Mesendoderm (in vitro differentiated cells): Measurements from ENCODE around the gene ATP6V1F.

Source experiments
- DNase-seq: peaks from one replicate; pipeline ENCODE4 v3.0.0; 2013
- H2AK5ac ChIP-seq: 2 replicates; pipeline ENCODE4 v1.6.1; 2013; ENCODE audit warnings: low read length, inconsistent platforms
- H2BK120ac ChIP-seq: 2 replicates; pipeline ENCODE4 v1.6.1; 2013; ENCODE audit warnings: low read depth, mild to moderate bottlenecking, low read length, moderate library complexity, mixed read lengths
- H2BK15ac ChIP-seq: replicated peaks from 2 replicates; pipeline ENCODE4 v1.6.1; 2013; ENCODE audit warnings: low read depth, mild to moderate bottlenecking, moderate library complexity
- H2BK5ac ChIP-seq: 2 replicates; pipeline ENCODE4 v1.6.1; 2013; ENCODE audit warnings: low read length, inconsistent platforms
- H3K18ac ChIP-seq: 2 replicates; pipeline ENCODE4 v1.6.1; 2013; ENCODE audit warnings: mild to moderate bottlenecking, low read length, mixed read lengths
- H3K23ac ChIP-seq: one replicate; pipeline ENCODE4 v1.6.1; 2013; ENCODE audit warnings: low read length
- H3K27ac ChIP-seq: 2 replicates; pipeline ENCODE4 v1.5.1; 2013; ENCODE audit warnings: low read depth, mild to moderate bottlenecking, inconsistent platforms, low read length, moderate library complexity
- H3K27me3 ChIP-seq: 2 replicates; pipeline ENCODE4 v1.6.1; 2013; ENCODE audit warnings: low read length, control low read depth, mild to moderate bottlenecking, inconsistent platforms; ENCODE audit not compliant: insufficient read depth, poor library complexity
- H3K36me3 ChIP-seq: 2 replicates; pipeline ENCODE4 v1.6.1; 2013; ENCODE audit warnings: low read length, inconsistent platforms; ENCODE audit not compliant: control insufficient read depth, insufficient read depth
- H3K4ac ChIP-seq: one replicate; pipeline ENCODE4 v1.6.1; 2013; ENCODE audit warnings: low read depth, mild to moderate bottlenecking, low read length, moderate library complexity
- H3K4me1 ChIP-seq: 2 replicates; pipeline ENCODE4 v1.6.1; 2013; ENCODE audit warnings: low read depth, low read length, inconsistent platforms; ENCODE audit not compliant: control insufficient read depth
- H3K4me2 ChIP-seq: 2 replicates; pipeline ENCODE4 v1.6.1; 2013; ENCODE audit warnings: low read length
- H3K4me3 ChIP-seq: 2 replicates; pipeline ENCODE4 v1.5.1; 2013; ENCODE audit warnings: mild to moderate bottlenecking, low read length
- H3K56ac ChIP-seq: one replicate; pipeline ENCODE4 v1.6.1; 2013; ENCODE audit warnings: low read length
- H3K79me1 ChIP-seq: 2 replicates; pipeline ENCODE4 v1.6.1; 2013; ENCODE audit warnings: low read length, inconsistent platforms
- H3K79me2 ChIP-seq: 2 replicates; pipeline ENCODE4 v1.6.1; 2013; ENCODE audit warnings: mild to moderate bottlenecking, low read length; ENCODE audit not compliant: control insufficient read depth, insufficient read depth
- H3K9ac ChIP-seq: 2 replicates; pipeline ENCODE4 v1.6.1; 2013; ENCODE audit warnings: low read length, inconsistent platforms
- H4K5ac ChIP-seq: one replicate; pipeline ENCODE4 v1.6.1; 2013; ENCODE audit warnings: low read length
- H4K8ac ChIP-seq: one replicate; pipeline ENCODE4 v1.6.1; 2013; ENCODE audit warnings: low read depth, mild to moderate bottlenecking, control low read depth, low read length, moderate library complexity
- WGBS: extraction: QIAGEN DNeasy Blood & Tissue Kit; methylation state at CpG from one replicate; pipeline ENCODE4 v1.1.7; 2013; ENCODE audit warnings: low lambda C conversion rate, missing lambda C conversion rate; ENCODE audit not compliant: insufficient coverage; ENCODE audit errors: extremely low coverage; 5-methylcytosine and 5-hydroxymethylcytosine counted together

Gene ATP6V1F

DNA sequence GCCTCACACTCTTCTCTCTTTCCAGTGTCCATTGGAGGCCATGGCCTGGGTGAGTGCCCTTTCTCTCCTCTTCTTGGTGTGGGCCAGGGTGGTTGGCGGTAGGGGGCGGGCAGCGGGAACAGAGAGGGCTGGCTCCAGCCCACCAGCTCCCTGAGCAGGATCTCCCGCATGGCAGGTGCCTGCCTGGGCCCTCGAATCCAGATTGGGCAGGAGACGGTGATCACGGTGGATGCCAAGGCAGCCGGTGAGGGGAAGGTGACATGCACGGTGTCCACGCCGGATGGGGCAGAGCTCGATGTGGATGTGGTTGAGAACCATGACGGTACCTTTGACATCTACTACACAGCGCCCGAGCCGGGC is 13.5 kb upstream of the ATP6V1F start:
- H3K36me3 ChIP-seq = peaks cover 21% of the 10 kb centered on the region
- H4K8ac ChIP-seq = no peak overlapping the region
- no peaks in the 10 kb centered on the region for H3K79me1 ChIP-seq
- no peak overlapping the region for H3K27ac ChIP-seq
- no peak overlapping the region for H3K4me2 ChIP-seq
- WGBS = no CpG with 5 or more reads among the region's 16 CpGs
- H3K27me3 ChIP-seq = no peaks in the 10 kb centered on the region
- no peak overlapping the region for H3K56ac ChIP-seq
- H3K4me1 ChIP-seq = no peaks in the 10 kb centered on the region
- H3K79me2 ChIP-seq = no peaks in the 10 kb centered on the region
- H2BK120ac ChIP-seq = no peak overlapping the region
- H3K9ac ChIP-seq = no peak overlapping the region
- no peak overlapping the region for H3K4me3 ChIP-seq
- no peak overlapping the region for H2BK15ac ChIP-seq
- H2AK5ac ChIP-seq = no peak overlapping the region
- no peak overlapping the region for H3K23ac ChIP-seq
- no peak overlapping the region for H3K4ac ChIP-seq
- no peak overlapping the region for H2BK5ac ChIP-seq
- no peak for DNase-seq
- no peak overlapping the region for H4K5ac ChIP-seq
- H3K18ac ChIP-seq = no peak overlapping the region

DNA sequence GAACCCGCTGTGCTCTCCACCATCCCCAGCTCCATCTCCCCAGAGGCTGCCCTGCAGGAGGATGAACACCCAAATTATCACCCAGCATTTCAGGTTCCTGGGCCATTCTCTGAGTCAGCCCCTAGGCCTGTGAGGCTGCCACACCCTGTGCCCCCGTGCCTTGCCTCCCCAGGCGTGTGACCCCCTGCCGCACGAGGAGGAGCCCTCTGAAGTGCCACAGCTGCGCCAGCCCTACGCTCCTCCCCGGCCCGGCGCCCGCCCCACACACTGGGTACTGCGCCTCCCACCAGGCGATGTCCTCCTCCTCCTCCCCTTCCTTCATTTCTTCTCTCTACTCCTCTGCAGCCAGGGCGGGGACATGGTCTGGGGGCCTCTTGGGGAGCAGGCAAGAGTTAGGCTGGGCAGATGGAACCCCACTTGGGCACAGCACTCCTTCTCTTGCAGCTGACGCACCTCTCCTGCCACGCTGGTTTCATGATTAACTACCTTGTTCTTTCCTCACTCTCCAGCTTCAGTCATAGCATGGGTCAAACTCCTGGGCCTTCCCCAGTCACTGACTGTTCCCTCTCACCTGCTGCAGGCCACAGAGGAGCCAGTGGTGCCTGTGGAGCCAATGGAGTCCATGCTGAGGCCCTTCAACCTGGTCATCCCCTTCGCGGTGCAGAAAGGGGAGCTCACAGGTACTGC is 12.7 kb upstream of the ATP6V1F start:
- Histone ChIP-seq H3K27ac (no peak overlapping the region), H2AK5ac (no peak overlapping the region), H3K4me2 (no peak overlapping the region), H2BK5ac (no peak overlapping the region), H2BK120ac (no peak overlapping the region), H3K9ac (no peak overlapping the region), H3K23ac (no peak overlapping the region), H3K4me1 (no peaks in the 10 kb centered on the region), H3K4ac (no peak overlapping the region), H3K27me3 (no peaks in the 10 kb centered on the region), H4K8ac (no peak overlapping the region), H2BK15ac (no peak overlapping the region), H3K79me1 (no peaks in the 10 kb centered on the region), H3K4me3 (no peak overlapping the region), H4K5ac (no peak overlapping the region), H3K36me3 (peaks cover 21% of the 10 kb centered on the region), H3K79me2 (no peaks in the 10 kb centered on the region), H3K56ac (no peak overlapping the region), H3K18ac (no peak overlapping the region)
- whole genome bisulfite sequencing = no CpG with 5 or more reads among the region's 18 CpGs
- DNase-seq = no peak

DNA sequence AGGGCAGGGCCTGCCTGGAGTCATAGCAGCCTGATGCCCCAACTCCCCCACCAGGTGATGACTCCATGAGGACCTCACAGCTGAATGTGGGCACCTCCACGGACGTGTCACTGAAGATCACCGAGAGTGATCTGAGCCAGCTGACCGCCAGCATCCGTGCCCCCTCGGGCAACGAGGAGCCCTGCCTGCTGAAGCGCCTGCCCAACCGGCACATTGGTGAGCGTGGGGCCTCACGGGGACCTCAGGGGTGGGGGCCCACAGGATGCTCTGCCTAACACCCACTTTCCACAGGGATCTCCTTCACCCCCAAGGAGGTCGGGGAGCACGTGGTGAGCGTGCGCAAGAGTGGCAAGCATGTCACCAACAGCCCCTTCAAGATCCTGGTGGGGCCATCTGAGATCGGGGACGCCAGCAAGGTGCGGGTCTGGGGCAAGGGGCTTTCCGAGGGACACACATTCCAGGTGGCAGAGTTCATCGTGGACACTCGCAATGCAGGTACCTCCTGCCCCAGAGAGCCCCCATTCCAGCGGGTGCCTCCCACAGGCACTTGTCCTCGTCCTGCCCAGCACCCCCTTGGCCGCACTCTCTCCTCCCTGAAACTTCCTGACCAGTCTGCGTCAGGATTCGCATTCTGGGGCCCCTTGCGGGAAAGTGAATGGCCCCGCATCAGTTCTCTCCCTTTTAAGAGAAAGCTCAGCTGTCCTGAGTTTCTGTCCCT is 10.0 kb upstream of the ATP6V1F start:
- Histone ChIP-seq H2BK120ac (no peak overlapping the region), H3K4me2 (no peak overlapping the region), H2BK5ac (no peak overlapping the region), H3K27me3 (no peaks in the 10 kb centered on the region), H3K23ac (no peak overlapping the region), H3K4me3 (no peak overlapping the region), H3K79me1 (no peaks in the 10 kb centered on the region), H3K56ac (no peak overlapping the region), H3K4ac (no peak overlapping the region), H3K4me1 (no peaks in the 10 kb centered on the region), H3K27ac (no peak overlapping the region), H4K5ac (no peak overlapping the region), H4K8ac (no peak overlapping the region), H2BK15ac (no peak overlapping the region), H2AK5ac (no peak overlapping the region), H3K18ac (no peak overlapping the region), H3K9ac (no peak overlapping the region), H3K79me2 (no peaks in the 10 kb centered on the region), H3K36me3 (peaks cover 25% of the 10 kb centered on the region)
- DNase-seq = no peak
- no CpG with 5 or more reads among the region's 28 CpGs for WGBS

DNA sequence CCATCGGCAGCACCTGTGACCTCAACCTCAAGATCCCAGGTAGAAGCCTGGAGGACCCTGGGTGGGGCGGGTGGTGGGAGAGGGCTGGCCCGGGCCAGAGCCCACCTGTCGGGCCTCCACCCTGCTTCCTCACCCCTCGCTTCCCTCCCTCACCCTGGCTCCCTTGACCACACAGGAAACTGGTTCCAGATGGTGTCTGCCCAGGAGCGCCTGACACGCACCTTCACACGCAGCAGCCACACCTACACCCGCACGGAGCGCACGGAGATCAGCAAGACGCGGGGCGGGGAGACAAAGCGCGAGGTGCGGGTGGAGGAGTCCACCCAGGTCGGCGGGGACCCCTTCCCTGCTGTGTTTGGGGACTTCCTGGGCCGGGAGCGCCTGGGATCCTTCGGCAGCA is 8.9 kb upstream of the ATP6V1F start:
- no peak overlapping the region for H3K9ac ChIP-seq
- no peaks in the 10 kb centered on the region for H3K4me1 ChIP-seq
- no peak overlapping the region for H3K18ac ChIP-seq
- no peaks in the 10 kb centered on the region for H3K27me3 ChIP-seq
- no peaks in the 10 kb centered on the region for H3K79me1 ChIP-seq
- H2BK15ac ChIP-seq = no peak overlapping the region
- no peak overlapping the region for H2BK120ac ChIP-seq
- no peak overlapping the region for H2AK5ac ChIP-seq
- no peak for DNase-seq
- no peak overlapping the region for H3K4ac ChIP-seq
- no peak overlapping the region for H3K4me2 ChIP-seq
- WGBS = no CpG with 5 or more reads among the region's 23 CpGs
- no peak overlapping the region for H3K56ac ChIP-seq
- H4K5ac ChIP-seq = no peak overlapping the region
- H3K23ac ChIP-seq = no peak overlapping the region
- H3K79me2 ChIP-seq = no peaks in the 10 kb centered on the region
- H3K4me3 ChIP-seq = no peak overlapping the region
- H3K27ac ChIP-seq = no peak overlapping the region
- no peak overlapping the region for H2BK5ac ChIP-seq
- no peak overlapping the region for H4K8ac ChIP-seq
- peaks cover 24% of the 10 kb centered on the region for H3K36me3 ChIP-seq

DNA sequence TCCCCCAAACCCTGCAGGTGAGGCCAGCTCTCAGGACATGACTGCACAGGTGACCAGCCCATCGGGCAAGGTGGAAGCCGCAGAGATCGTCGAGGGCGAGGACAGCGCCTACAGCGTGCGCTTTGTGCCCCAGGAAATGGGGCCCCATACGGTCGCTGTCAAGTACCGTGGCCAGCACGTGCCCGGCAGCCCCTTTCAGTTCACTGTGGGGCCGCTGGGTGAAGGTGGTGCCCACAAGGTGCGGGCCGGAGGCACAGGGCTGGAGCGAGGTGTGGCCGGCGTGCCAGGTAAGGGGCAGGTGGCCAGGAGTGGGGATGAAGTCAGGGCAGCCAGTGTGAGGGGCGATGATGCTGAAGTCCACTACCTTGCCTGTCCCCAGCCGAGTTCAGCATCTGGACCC is 8.3 kb upstream of the ATP6V1F start:
- Histone ChIP-seq H3K4me3 (no peak overlapping the region), H2AK5ac (no peak overlapping the region), H4K5ac (no peak overlapping the region), H3K4me1 (no peaks in the 10 kb centered on the region), H2BK5ac (no peak overlapping the region), H3K18ac (no peak overlapping the region), H3K4ac (no peak overlapping the region), H3K79me1 (no peaks in the 10 kb centered on the region), H3K23ac (no peak overlapping the region), H3K9ac (no peak overlapping the region), H3K56ac (no peak overlapping the region), H3K27ac (no peak overlapping the region), H3K27me3 (no peaks in the 10 kb centered on the region), H4K8ac (no peak overlapping the region), H2BK120ac (no peak overlapping the region), H3K36me3 (peaks cover 24% of the 10 kb centered on the region), H2BK15ac (no peak overlapping the region), H3K4me2 (no peak overlapping the region), H3K79me2 (no peaks in the 10 kb centered on the region)
- DNase-seq = no peak
- no CpG with 5 or more reads among the region's 21 CpGs for WGBS

DNA sequence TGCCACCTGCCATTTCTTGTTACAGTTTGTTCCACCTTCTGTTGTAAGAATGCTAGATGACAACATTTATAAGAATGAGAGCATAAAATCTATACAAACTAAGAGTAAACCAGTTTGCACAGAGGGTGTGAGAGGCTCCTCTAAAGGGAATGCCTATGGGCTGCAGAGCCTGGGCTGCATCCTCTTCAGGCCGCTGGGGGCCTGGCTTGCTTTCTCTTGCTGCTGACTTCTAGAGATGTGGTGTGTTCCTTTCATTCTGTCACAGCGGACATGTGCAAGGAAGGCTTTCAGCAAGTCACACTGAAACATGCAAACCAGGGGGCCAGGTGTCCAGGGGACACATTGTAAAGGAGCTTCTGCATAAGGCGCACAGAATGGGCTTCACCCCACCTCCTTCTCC is 7.1 kb upstream of the ATP6V1F start:
- Histone ChIP-seq H2BK15ac (no peak overlapping the region), H3K4me3 (no peak overlapping the region), H2AK5ac (no peak overlapping the region), H2BK120ac (no peak overlapping the region), H3K56ac (no peak overlapping the region), H3K79me2 (no peaks in the 10 kb centered on the region), H3K18ac (no peak overlapping the region), H4K8ac (no peak overlapping the region), H4K5ac (no peak overlapping the region), H3K27me3 (no peaks in the 10 kb centered on the region), H3K4me2 (no peak overlapping the region), H3K4me1 (no peaks in the 10 kb centered on the region), H3K79me1 (no peaks in the 10 kb centered on the region), H3K9ac (no peak overlapping the region), H3K27ac (no peak overlapping the region), H3K36me3 (peaks cover 21% of the 10 kb centered on the region), H2BK5ac (no peak overlapping the region), H3K4ac (no peak overlapping the region), H3K23ac (no peak overlapping the region)
- no peak for DNase-seq
- no CpG with 5 or more reads among the region's 3 CpGs for WGBS
